ENCODE measurements around the gene ZBTB37. TPM values are rescaled to one million over a fixed set of nuclear protein-coding genes. Genes with fewer than 3 reads are reported as not detected.
"Not testable (repeated sequence)": the region's sequence is repeated elsewhere in the genome, so short reads cannot be mapped to it uniquely, and the experiment has no call there.

The ZBTB37 gene
- polyA plus RNA-seq (2013, experiment 1 of 2; ENCODE audit: insufficient read length): 1.8 TPM
- 2.0 TPM for polyA plus RNA-seq (2013, experiment 2 of 2; ENCODE audit: insufficient read length)

GRCh38 chr1:173868266-173869020 is at the start of gene ZBTB37:
TSS of gene ZBTB37 (plus strand) at chr1:173868380. CDS start at chr1:173870226, 1,846 bp downstream.
- DNase-seq: peak; percentile 62

GRCh38 chr1:173818459-173818858 is 49.7 kb upstream of the ZBTB37 start:
- no peak for DNase-seq

- DNase-seq: no peak
Observed at GRCh38 chr1:173821680-173822079, 46.5 kb upstream of the ZBTB37 start.

- no peak for DNase-seq
Observed at GRCh38 chr1:173823781-173824314, 44.3 kb upstream of the ZBTB37 start.

- peak; percentile 98 for DNase-seq
Observed at GRCh38 chr1:173824315-173825081, 43.7 kb upstream of the ZBTB37 start, which contains the start of the genes CENPL and DARS2. TSS of gene CENPL (minus strand) at chr1:173824883. CDS start at chr1:173811299, 13,584 bp downstream. TSS of gene DARS2 (plus strand) at chr1:173824673. CDS start at chr1:173825230, 557 bp downstream.

- DNase-seq: no peak
Observed at GRCh38 chr1:173827611-173828010, 40.6 kb upstream of the ZBTB37 start.

- no peak for DNase-seq
Observed at GRCh38 chr1:173832748-173833147, 35.4 kb upstream of the ZBTB37 start.

- no peak for DNase-seq
Observed at GRCh38 chr1:173852105-173852504, 16.1 kb upstream of the ZBTB37 start.

- DNase-seq: peak; percentile 68
Observed at GRCh38 chr1:173853074-173853473, 15.1 kb upstream of the ZBTB37 start.

GRCh38 chr1:173856014-173856413 is 12.2 kb upstream of the ZBTB37 start:
- DNase-seq: no peak

GRCh38 chr1:173856903-173857302 is 11.3 kb upstream of the ZBTB37 start:
- DNase-seq: no peak

- DNase-seq: no peak
Observed at GRCh38 chr1:173857363-173857917, 10.7 kb upstream of the ZBTB37 start.

GRCh38 chr1:173859547-173859946 is 8.6 kb upstream of the ZBTB37 start:
- DNase-seq: not testable (repeated sequence)

GRCh38 chr1:173860065-173860464 is 8.1 kb upstream of the ZBTB37 start:
- no peak for DNase-seq

GRCh38 chr1:173861731-173862145 is 6.4 kb upstream of the ZBTB37 start:
- no peak for DNase-seq

- not testable (repeated sequence) for DNase-seq
Observed at GRCh38 chr1:173862146-173862768, 5.9 kb upstream of the ZBTB37 start.

GRCh38 chr1:173862769-173863223 is 5.4 kb upstream of the ZBTB37 start:
- DNase-seq: no peak

GRCh38 chr1:173863224-173864161 is 4.7 kb upstream of the ZBTB37 start:
- no peak for DNase-seq

GRCh38 chr1:173864179-173864867 is 3.9 kb upstream of the ZBTB37 start:
- DNase-seq: no peak

GRCh38 chr1:173865468-173866164 is 2.6 kb upstream of the ZBTB37 start:
- DNase-seq: no peak
